ENCODE results near the gene PARD6G.

PARD6G gene

GRCh38 chr18:80109676-80110078, 137.6 kb downstream of the PARD6G start:
- no peak for DNase-seq (ENCODE audit: extremely low spot score)
- POLR2A ChIA-PET, result no interaction called here
- CTCF ChIA-PET, result no interaction called here
- TF ChIP-seq LEF1 (IDR thresholded peaks at IDR 0.05; ENCODE audit: borderline replicate concordance) (no peak), PKNOX1 (IDR thresholded peaks at IDR 0.05) (peak; percentile 41; the same call in 1 of the 2 replicates)

GRCh38 chr18:80108739-80109675, 138.3 kb downstream of the PARD6G start, which contains the start of gene ADNP2:
Gene ADNP2 (plus strand): TSS chr18:80109262. CDS start chr18:80117543, 8,281 bp downstream.
- peak; percentile 88 for DNase-seq (ENCODE audit: extremely low spot score)
- TF ChIP-seq SP1 (IDR thresholded peaks at IDR 0.05) (peak; percentile 33; the same call in 1 of the 2 replicates), PKNOX1 (IDR thresholded peaks at IDR 0.05) (peak; percentile 84), L3MBTL2 (conservative IDR thresholded peaks at IDR 0.05) (peak; percentile 30; the same call in 1 of the 2 replicates), SUZ12 (IDR thresholded peaks at IDR 0.05) (no peak)
- POLR2A ChIA-PET, result interaction anchor here (0.9 to 1.1 kb wide), 2 partner anchors 120 to 123 kb away, joined by 3 to 4 read pairs; no protein-coding TSS in a partner anchor
- CTCF ChIA-PET, result no interaction called here

- DNase-seq (ENCODE audit: extremely low spot score), result no peak
- TF ChIP-seq ARNT (IDR thresholded peaks at IDR 0.05) (no peak), PKNOX1 (IDR thresholded peaks at IDR 0.05) (no peak), CTBP1 (IDR thresholded peaks at IDR 0.05; ENCODE audit: borderline replicate concordance) (no peak), SUZ12 (IDR thresholded peaks at IDR 0.05) (no peak)
- ChIA-PET CTCF (no interaction called here), POLR2A (interaction anchor here (1.1 kb wide), 1 partner anchor 119 kb away, joined by 4 read pairs; no protein-coding TSS in a partner anchor)
Observed at GRCh38 chr18:80108121-80108536, 139.2 kb downstream of the PARD6G start.

GRCh38 chr18:80107426-80107825, 139.9 kb downstream of the PARD6G start:
- ChIA-PET POLR2A (no interaction called here), CTCF (no interaction called here)
- TF ChIP-seq SP1 (IDR thresholded peaks at IDR 0.05), result no peak
- TF ChIP-seq SUZ12 (IDR thresholded peaks at IDR 0.05), result no peak
- no peak for TF ChIP-seq ELF4 (IDR thresholded peaks at IDR 0.05)
- no peak for TF ChIP-seq ARNT (IDR thresholded peaks at IDR 0.05)
- TF ChIP-seq CTBP1 (IDR thresholded peaks at IDR 0.05; ENCODE audit: borderline replicate concordance), result no peak
- TF ChIP-seq PKNOX1 (IDR thresholded peaks at IDR 0.05), result no peak
- no peak for TF ChIP-seq HDGF (IDR thresholded peaks at IDR 0.05; ENCODE audit: borderline replicate concordance)
- no peak for TF ChIP-seq BHLHE40 (IDR thresholded peaks at IDR 0.05; ENCODE audit: borderline replicate concordance)
- TF ChIP-seq L3MBTL2 (conservative IDR thresholded peaks at IDR 0.05), result no peak
- TF ChIP-seq TARDBP (IDR thresholded peaks at IDR 0.05), result no peak
- TF ChIP-seq FOXK2 (IDR thresholded peaks at IDR 0.05), result no peak
- TF ChIP-seq ZNF384 (IDR thresholded peaks at IDR 0.05), result no peak
- DNase-seq (ENCODE audit: extremely low spot score), result no peak

All from HEK293T (cell line).